HepG2 (cell line): ENCODE data around the gene ANKRD13C. TPM values are rescaled to one million over a fixed set of nuclear protein-coding genes. Genes with fewer than 3 reads are reported as not detected.
A peak's percentile ranks its signal among the peaks of the same experiment; 100 is the strongest.

Source experiments
- ASH2L ChIP-seq: fragments of 300-600, 200-600 bp; sonication (generic); IDR thresholded peaks from 2 replicates; pipeline ENCODE4 v1.7.0; 2017; ENCODE audit warnings: low read depth, mild to moderate bottlenecking, moderate library complexity, mixed read lengths, low read length; ENCODE audit not compliant: insufficient read length
- FOXA1 ChIP-seq, 2 experiments: fragments of 450-650 bp in 1 of 2; sonication (generic) in 1 of 2; formaldehyde crosslinking in 1 of 2; IDR thresholded peaks; 2 replicates each; pipeline versions ENCODE4 v1.4.0 to v1.6.1; 2016 to 2020; ENCODE audit warnings: missing genetic modification reagents in 1 of 2
- GMEB2 ChIP-seq: IDR thresholded peaks from 2 replicates; pipeline ENCODE4 v1.6.1; 2016; ENCODE audit warnings: missing biosample characterization, missing genetic modification reagents, low read depth
- GZF1 ChIP-seq: sonication (generic); formaldehyde crosslinking; IDR thresholded peaks from 2 replicates; pipeline ENCODE4 v1.5.1; 2020; ENCODE audit warnings: mild to moderate bottlenecking, missing genetic modification reagents
- HMG20A ChIP-seq: IDR thresholded peaks from 2 replicates; pipeline ENCODE4 v1.6.1; 2016; ENCODE audit warnings: borderline replicate concordance
- HNRNPUL1 ChIP-seq: fragments of 200-400 bp; formaldehyde crosslinking; IDR thresholded peaks from 2 replicates; pipeline ENCODE4 v1.6.1; 2017; ENCODE audit warnings: low read depth, mild to moderate bottlenecking, low read length, moderate library complexity
- KMT2A ChIP-seq: sonication (generic); formaldehyde crosslinking; IDR thresholded peaks from 2 replicates; pipeline ENCODE4 v1.4.0; 2020; ENCODE audit warnings: missing genetic modification reagents
- NCOA5 ChIP-seq: sonication (generic); formaldehyde crosslinking; IDR thresholded peaks from 2 replicates; pipeline ENCODE4 v1.4.0; 2020; ENCODE audit warnings: missing genetic modification reagents
- POGK ChIP-seq: sonication (generic); formaldehyde crosslinking; conservative IDR thresholded peaks from 2 replicates; pipeline ENCODE4 v1.8.0; 2022; ENCODE audit warnings: mild to moderate bottlenecking, moderate library complexity, missing genetic modification reagents
- RARA ChIP-seq: IDR thresholded peaks from 2 replicates; pipeline ENCODE4 v1.6.1; 2016; ENCODE audit warnings: missing genetic modification reagents, missing compliant biosample characterization
- SALL1 ChIP-seq: sonication (generic); formaldehyde crosslinking; IDR thresholded peaks from 2 replicates; pipeline ENCODE4 v1.8.0; 2022; ENCODE audit warnings: mild to moderate bottlenecking, missing genetic modification reagents
- SIN3B ChIP-seq: fragments of 150-350 bp; IDR thresholded peaks from 2 replicates; pipeline ENCODE4 v1.6.1; 2014; ENCODE audit warnings: low read length
- SNAI1 ChIP-seq: sonication (generic); formaldehyde crosslinking; IDR thresholded peaks from 2 replicates; pipeline ENCODE4 v1.5.0; 2020; ENCODE audit warnings: mild to moderate bottlenecking, missing genetic modification reagents, borderline replicate concordance
- SOX5 ChIP-seq: IDR thresholded peaks from 2 replicates; pipeline ENCODE4 v1.6.1; 2016; ENCODE audit warnings: borderline replicate concordance
- SYNCRIP ChIP-seq: fragments of 200-400 bp; formaldehyde crosslinking; IDR thresholded peaks from 2 replicates; pipeline ENCODE4 v1.6.1; 2018; ENCODE audit warnings: mild to moderate bottlenecking, low read depth, low read length; ENCODE audit not compliant: insufficient read depth
- TCF7L2 ChIP-seq: IDR thresholded peaks from 2 replicates; pipeline ENCODE4 v1.6.1; 2011; ENCODE audit warnings: mild to moderate bottlenecking, low read depth, low read length, moderate library complexity
- ZNF232 ChIP-seq: sonication (generic); formaldehyde crosslinking; IDR thresholded peaks from 2 replicates; pipeline ENCODE4 v1.4.0; 2020; ENCODE audit warnings: missing genetic modification reagents, borderline replicate concordance
- ZNF333 ChIP-seq: sonication (generic); formaldehyde crosslinking; IDR thresholded peaks from 2 replicates; pipeline ENCODE4 v1.4.0; 2020; ENCODE audit warnings: mild to moderate bottlenecking, missing genetic modification reagents, borderline replicate concordance
- ZNF557 ChIP-seq: sonication (generic); formaldehyde crosslinking; IDR thresholded peaks from 2 replicates; pipeline ENCODE4 v1.4.0; 2020; ENCODE audit warnings: missing genetic modification reagents
- ZNF616 ChIP-seq: sonication (generic); formaldehyde crosslinking; IDR thresholded peaks from 2 replicates; pipeline ENCODE4 v1.5.0; 2020; ENCODE audit warnings: low read depth, mild to moderate bottlenecking, missing genetic modification reagents
- ZNF776 ChIP-seq: sonication (generic); formaldehyde crosslinking; IDR thresholded peaks from 2 replicates; pipeline ENCODE4 v1.4.0; 2020; ENCODE audit warnings: mild to moderate bottlenecking, missing genetic modification reagents
- ZNF777 ChIP-seq: sonication (generic); formaldehyde crosslinking; IDR thresholded peaks from 2 replicates; pipeline ENCODE4 v1.4.0; 2020; ENCODE audit warnings: missing genetic modification reagents
- polyA plus RNA-seq, 8 experiments: library from polyadenylated mRNA; depleted of rRNA in 3 of 8; stranded (reverse) in 7 of 8; unstranded in 1 of 8; fragments of >200 nt; fragmentation: Illumina TruSeq in 4 of 8; extraction: Trizol in 4 of 8; gene quantifications; 2 replicates each; pipeline versions ENCODE4 v1.2.1 to v1.2.3, GENCODE V29; 2011 to 2016; ENCODE audit warnings: low read depth in 4 of 8, missing spikeins in 1 of 8, mixed read lengths in 1 of 8; ENCODE audit not compliant: insufficient read depth in 1 of 8
- total RNA-seq, 5 experiments: library from RNA; depleted of rRNA; stranded (reverse); fragments of >200 nt; fragmentation: Illumina TruSeq; extraction: Trizol; gene quantifications; 2 replicates each; pipeline ENCODE4 v1.2.3, GENCODE V29; 2016; ENCODE audit warnings: low read depth in 1 of 5
- TF ChIP-seq, protein P1 (sequence below): sonication (generic); formaldehyde crosslinking; IDR thresholded peaks from 2 replicates; pipeline ENCODE4 v1.4.0; 2020; ENCODE audit warnings: missing genetic modification reagents
- TF ChIP-seq, protein P2 (sequence below): sonication (generic); formaldehyde crosslinking; IDR thresholded peaks from 2 replicates; pipeline ENCODE4 v1.4.0; 2020; ENCODE audit warnings: mild to moderate bottlenecking, low read depth, missing genetic modification reagents

The ANKRD13C gene
- total and polyA plus RNA-seq, 2 of the 13 experiments (the other 11 are each of a cell fraction or from before 2014, with no cell fraction given): 6.2 to 17.6 TPM

DNA sequence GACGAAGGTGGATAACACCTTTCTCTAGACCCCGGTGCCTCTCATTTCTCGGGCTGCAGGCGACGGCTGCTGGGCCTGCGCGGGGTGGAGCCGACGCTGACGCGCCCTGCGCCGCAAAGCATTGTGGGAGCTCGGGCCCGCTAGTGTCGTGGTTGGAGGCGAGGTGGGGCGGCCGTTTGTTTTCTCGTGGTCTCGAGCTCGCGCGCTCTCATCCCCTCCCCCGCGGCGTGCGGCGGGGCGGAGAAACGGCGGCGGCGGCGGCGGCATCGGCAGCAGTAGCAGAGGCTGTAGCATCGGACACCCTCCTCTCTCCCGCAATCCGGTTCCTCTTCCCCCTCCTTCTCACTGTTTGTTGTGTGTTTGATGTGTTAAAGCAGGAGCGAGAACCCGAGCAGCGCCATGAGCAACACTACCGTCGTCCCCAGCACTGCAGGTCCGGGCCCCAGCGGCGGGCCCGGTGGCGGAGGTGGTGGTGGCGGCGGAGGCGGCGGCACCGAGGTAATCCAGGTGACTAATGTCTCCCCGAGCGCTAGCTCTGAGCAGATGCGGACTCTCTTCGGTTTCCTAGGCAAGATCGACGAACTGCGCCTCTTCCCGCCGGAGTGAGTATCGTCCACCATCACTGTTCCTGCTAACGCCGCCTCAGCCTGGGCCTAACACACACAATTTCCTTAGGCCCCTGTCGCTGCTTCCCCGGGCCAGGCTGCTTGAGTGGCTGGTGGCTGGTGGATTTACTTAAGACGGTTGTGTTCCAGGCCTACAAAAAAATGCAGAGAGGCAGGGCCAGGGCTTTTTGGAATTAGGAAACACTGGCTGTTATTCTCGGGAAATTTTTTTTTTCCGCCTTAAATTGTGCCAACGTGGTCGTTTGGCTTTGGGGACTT, 133.0 kb downstream of the ANKRD13C start, which contains the start of gene SRSF11 (continued):
- TF ChIP-seq ZNF232 (CRISPR knock-in tag) (0 out of 2 replicates have a peak, but pooled peaks have one; percentile 19), ZNF776 (CRISPR knock-in tag) (no peak; the same call in 1 of the 2 replicates), GZF1 (peak; percentile 44; the same call in 1 of the 2 replicates), SNAI1 (0 out of 2 replicates have a peak, but pooled peaks have one; percentile 35), HMG20A (CRISPR knock-in tag) (no peak; the same call in 1 of the 2 replicates), SALL1 (CRISPR knock-in tag) (peak; percentile 89), ZNF333 (CRISPR knock-in tag) (no peak), SOX5 (CRISPR knock-in tag) (peak; percentile 10; the same call in 1 of the 2 replicates), SIN3B (no peak), POGK (peak; percentile 45; the same call in 1 of the 2 replicates), SYNCRIP (no peak), ASH2L (peak; percentile 96), RARA (no peak), ZNF557 (CRISPR knock-in tag) (0 out of 2 replicates have a peak, but pooled peaks have one; percentile 42), TCF7L2 (no peak), HNRNPUL1 (peak; percentile 54; the same call in 1 of the 2 replicates), NCOA5 (no peak), ZNF777 (CRISPR knock-in tag) (no peak; the same call in 1 of the 2 replicates), ZNF616 (CRISPR knock-in tag) (no peak), KMT2A (CRISPR knock-in tag) (peak; percentile 96), GMEB2 (CRISPR knock-in tag) (peak; percentile 68), FOXA1 (IDR thresholded peaks at IDR 0.05) (no peak), FOXA1 (CRISPR knock-in tag; IDR thresholded peaks at IDR 0.05) (peak; percentile 21; the same call in 1 of the 2 replicates)
- TF ChIP-seq, protein P1, sequence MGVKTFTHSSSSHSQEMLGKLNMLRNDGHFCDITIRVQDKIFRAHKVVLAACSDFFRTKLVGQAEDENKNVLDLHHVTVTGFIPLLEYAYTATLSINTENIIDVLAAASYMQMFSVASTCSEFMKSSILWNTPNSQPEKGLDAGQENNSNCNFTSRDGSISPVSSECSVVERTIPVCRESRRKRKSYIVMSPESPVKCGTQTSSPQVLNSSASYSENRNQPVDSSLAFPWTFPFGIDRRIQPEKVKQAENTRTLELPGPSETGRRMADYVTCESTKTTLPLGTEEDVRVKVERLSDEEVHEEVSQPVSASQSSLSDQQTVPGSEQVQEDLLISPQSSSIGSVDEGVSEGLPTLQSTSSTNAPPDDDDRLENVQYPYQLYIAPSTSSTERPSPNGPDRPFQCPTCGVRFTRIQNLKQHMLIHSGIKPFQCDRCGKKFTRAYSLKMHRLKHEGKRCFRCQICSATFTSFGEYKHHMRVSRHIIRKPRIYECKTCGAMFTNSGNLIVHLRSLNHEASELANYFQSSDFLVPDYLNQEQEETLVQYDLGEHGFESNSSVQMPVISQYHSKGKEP (CRISPR knock-in tag): no peak; the same call in 1 of the 2 replicates
- TF ChIP-seq, protein P2, sequence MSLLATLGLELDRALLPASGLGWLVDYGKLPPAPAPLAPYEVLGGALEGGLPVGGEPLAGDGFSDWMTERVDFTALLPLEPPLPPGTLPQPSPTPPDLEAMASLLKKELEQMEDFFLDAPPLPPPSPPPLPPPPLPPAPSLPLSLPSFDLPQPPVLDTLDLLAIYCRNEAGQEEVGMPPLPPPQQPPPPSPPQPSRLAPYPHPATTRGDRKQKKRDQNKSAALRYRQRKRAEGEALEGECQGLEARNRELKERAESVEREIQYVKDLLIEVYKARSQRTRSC (CRISPR knock-in tag): no peak
